Epithelial cell of esophagus (primary cell): ENCODE results near the gene KATNB1.

Experiments used
- DNase-seq: peaks from one replicate; pipeline ENCODE4 v3.0.0; 2010; ENCODE audit warnings: low read depth
- H3K4me3 ChIP-seq: 2 replicates; pipeline ENCODE4 v1.5.1; 2011; ENCODE audit warnings: mild to moderate bottlenecking, low read length, control low read depth
- TF ChIP-seq, protein P1 (sequence below): IDR thresholded peaks from 2 replicates; pipeline ENCODE4 v1.5.1; 2011; ENCODE audit warnings: low read depth, mild to moderate bottlenecking, low read length, control low read depth, inconsistent platforms; ENCODE audit not compliant: insufficient read depth; ENCODE audit errors: missing control alignments

The KATNB1 gene

DNA sequence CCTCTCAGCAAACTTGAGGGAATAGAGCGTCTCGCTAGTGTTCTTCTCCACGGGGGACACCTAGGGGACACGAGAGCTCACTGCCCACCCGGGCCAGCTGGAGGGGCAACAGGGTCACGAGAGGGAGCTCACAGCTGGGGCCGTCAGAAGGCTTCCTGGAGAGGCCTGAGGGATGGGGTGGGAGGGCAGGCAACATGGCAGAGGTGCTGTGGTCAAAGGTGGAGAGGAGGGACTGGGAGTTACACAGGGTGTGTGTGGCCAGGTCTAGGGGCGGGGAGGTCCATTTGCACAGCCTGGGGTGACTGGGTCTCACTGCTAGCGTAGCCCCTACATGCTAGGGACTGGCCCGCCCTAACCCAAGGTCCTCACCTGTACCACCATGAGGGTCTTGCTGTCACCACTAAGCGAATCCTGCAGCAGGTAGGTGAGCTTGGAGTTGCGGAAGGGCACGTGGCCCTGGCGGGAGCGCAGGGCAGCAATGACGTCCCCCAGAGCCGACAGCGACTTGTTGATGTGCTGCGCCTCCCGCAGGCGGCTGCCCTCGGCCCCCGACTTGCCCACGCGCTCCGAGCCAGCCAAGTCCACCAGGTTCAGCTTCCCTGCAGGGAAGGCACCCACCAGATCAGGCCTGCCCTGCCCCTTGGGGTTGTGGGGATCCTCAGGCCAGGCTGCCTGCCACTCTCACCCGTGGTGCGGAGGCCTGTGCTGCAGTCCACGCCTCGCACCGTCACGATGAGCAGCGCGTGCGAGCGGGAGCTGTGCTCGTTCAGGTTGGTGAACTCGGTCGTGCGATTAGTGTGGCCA is 25.0 kb downstream of the KATNB1 start:
- TF ChIP-seq, protein P1, sequence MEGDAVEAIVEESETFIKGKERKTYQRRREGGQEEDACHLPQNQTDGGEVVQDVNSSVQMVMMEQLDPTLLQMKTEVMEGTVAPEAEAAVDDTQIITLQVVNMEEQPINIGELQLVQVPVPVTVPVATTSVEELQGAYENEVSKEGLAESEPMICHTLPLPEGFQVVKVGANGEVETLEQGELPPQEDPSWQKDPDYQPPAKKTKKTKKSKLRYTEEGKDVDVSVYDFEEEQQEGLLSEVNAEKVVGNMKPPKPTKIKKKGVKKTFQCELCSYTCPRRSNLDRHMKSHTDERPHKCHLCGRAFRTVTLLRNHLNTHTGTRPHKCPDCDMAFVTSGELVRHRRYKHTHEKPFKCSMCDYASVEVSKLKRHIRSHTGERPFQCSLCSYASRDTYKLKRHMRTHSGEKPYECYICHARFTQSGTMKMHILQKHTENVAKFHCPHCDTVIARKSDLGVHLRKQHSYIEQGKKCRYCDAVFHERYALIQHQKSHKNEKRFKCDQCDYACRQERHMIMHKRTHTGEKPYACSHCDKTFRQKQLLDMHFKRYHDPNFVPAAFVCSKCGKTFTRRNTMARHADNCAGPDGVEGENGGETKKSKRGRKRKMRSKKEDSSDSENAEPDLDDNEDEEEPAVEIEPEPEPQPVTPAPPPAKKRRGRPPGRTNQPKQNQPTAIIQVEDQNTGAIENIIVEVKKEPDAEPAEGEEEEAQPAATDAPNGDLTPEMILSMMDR: no peak
- no peak overlapping the region for H3K4me3 ChIP-seq
- no peak for DNase-seq

DNA sequence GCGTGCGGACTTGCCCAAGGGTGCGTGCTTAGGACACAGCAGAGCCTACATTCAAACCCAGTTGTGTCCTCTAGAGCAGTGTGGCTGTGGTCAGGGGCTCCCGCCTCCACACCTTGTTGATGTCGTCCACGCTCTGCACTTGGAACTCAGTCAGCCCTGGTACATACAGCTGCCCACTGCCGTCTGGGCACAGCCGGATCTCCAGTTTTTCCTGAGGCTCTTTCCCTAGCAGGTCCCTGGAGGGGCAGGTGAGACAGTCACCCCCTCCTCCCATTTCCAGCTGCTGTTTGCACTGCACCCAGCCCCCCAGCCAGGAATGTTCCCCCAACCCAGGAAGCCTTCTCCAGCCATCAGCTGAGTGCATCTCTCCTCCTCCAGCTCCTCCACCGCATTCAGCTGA is 25.7 kb downstream of the KATNB1 start:
- TF ChIP-seq, protein P1: no peak
- H3K4me3 ChIP-seq: no peak overlapping the region

DNA sequence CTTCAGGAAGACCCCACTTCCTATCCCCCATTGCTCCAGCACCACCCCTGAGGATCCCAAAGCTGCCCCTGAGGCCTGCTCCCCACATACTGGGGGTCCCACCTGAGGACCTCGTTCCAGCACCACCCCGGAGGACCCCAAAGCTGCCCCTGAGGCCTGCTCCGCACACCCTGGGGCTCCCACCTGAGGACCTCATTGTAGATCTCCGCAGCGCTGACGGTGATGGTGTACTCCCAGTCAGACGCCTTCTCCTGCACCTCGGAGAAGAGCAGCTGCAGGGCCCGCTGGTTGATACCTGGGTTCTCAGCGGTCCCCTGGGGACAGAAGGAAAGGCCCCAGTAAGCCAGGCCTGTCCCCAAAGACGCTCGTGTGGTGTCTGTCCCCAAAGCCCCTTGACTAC is 26.4 kb downstream of the KATNB1 start:
- no peak overlapping the region for H3K4me3 ChIP-seq
- TF ChIP-seq, protein P1: no peak
- no peak for DNase-seq

More for the DNA sequence above, 25.7 kb downstream of the KATNB1 start:
- no peak for DNase-seq

DNA sequence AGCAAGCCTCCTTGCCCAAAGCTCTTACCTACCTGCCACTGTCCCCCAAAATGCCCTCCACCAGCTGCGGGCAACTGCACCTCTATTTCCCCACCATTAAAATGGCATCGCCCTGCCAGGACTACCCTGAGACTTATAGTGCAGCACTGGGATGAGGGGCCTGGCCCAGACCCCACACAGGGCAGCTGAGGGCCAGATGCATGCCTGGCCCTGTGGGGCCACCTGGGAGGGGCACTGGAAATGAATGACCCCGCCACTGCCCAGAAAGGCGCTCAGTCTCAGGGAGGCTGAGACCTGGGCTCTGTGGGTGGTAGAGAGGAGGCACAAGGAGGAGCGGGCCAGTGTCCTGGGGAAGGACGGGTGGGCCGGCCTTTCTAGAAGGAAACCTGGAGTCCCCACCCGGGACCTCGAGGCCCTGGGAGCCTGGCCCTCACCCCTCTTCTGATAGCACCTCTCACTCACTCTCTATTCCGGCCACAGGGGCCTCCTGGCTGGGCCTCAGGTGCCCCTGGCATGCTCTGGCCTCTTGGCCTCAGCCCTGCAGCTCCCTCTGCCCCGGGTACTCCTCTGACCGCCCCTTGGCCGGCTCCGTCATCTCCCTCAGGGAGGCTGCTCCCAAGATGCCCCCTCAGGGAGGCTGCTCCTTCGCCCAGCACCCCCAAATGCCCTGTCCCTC is 26.9 kb downstream of the KATNB1 start:
- TF ChIP-seq, protein P1: no peak
- H3K4me3 ChIP-seq: no peak overlapping the region
- DNase-seq: no peak

DNA sequence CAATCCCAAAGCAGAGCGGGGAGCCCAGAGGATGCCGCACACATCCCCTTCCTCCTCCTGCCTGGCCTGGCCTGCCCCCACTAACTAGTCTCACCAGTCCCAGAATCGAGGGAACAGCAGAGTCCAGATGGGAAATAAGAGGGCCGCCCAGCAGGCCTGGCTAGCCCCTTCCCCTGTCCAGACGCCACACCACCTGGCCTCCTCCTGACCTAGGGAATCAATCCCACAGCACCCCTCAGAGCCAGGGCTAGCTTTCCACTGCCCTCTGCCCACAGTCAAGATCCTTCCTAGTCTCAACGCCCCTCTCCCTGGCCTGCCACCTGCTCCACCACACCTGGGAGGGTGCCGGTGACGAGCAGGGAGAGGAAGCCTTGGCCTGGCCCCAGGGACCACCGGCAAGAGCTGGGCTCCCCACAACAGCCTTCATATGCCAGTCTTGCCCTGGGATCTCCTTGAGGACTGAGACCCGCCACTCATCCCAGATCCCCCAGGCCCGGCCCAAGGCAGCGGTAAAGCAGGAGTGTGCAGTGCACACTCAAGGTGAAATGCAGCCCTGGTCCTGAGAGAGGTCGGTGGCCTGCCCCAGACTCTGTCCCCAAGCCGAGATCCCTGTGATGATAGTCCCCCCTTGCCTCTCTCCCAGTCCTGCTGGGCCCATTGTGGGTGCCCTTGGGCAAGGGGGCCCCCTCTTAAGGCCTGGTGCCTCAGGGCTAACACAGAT is 27.9 kb downstream of the KATNB1 start:
- TF ChIP-seq, protein P1: no peak
- no peak overlapping the region for H3K4me3 ChIP-seq
- no peak for DNase-seq

DNA sequence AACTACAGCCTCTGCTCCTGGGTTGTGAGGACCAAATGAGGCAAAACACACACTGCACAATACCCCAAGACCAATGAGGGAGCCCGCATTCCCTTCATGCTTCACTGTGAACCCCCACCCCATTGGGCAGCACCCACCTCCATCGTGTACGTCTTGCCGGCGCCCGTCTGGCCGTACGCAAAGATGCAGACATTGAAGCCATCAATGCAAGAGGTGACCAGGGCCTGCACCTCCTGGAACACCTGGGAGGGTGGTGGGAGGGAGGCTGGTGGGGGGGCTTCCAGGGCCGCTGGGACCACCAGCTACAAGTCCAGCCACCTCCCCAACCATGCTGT is 28.4 kb downstream of the KATNB1 start:
- H3K4me3 ChIP-seq: no peak overlapping the region
- DNase-seq: no peak
- TF ChIP-seq, protein P1: no peak
